Fibroblast of lung (primary cell): Measurements from ENCODE around the gene MCRIP2. TPM values are rescaled to one million over a fixed set of nuclear protein-coding genes. Genes with fewer than 3 reads are reported as not detected.

Experiments
- DNase-seq, 2 donors: peaks; one replicate each; pipeline versions ENCODE4 v3.0.0 to v3.0.0-alpha.2; 2010; ENCODE audit warnings: low read depth in 2 of 2
- H2AFZ ChIP-seq: 2 replicates; pipeline ENCODE4 v1.5.1; 2012; ENCODE audit warnings: low read length, control low read depth, inconsistent platforms
- H3K27ac ChIP-seq: 2 replicates; pipeline ENCODE4 v1.5.1; 2011; ENCODE audit warnings: low read length, control low read depth; ENCODE audit not compliant: insufficient read depth
- H3K27me3 ChIP-seq: 2 replicates; pipeline ENCODE4 v1.5.1; 2011; ENCODE audit warnings: mild to moderate bottlenecking, low read length; ENCODE audit not compliant: control insufficient read depth, insufficient read depth
- H3K36me3 ChIP-seq: 2 replicates; pipeline ENCODE4 v1.5.1; 2011; ENCODE audit warnings: low read length; ENCODE audit not compliant: control insufficient read depth, insufficient read depth
- H3K4me1 ChIP-seq: 2 replicates; pipeline ENCODE4 v1.5.1; 2011; ENCODE audit warnings: low read length; ENCODE audit not compliant: control insufficient read depth, insufficient read depth; ENCODE audit errors: extremely low read depth
- H3K4me2 ChIP-seq: 2 replicates; pipeline ENCODE4 v1.5.1; 2011; ENCODE audit warnings: low read length, control low read depth; ENCODE audit not compliant: insufficient read depth; ENCODE audit errors: extremely low read depth
- H3K4me3 ChIP-seq, 4 experiments: fragments of 200-600 bp in 1 of 4; sonication (generic) in 1 of 4; replicated peaks in 1 of 4; 2 replicates each; pipeline ENCODE4 v1.5.1; 2011 to 2016; ENCODE audit warnings: low read length in 4 of 4, low read depth in 3 of 4, mild to moderate bottlenecking in 3 of 4, control low read depth in 2 of 4, inconsistent platforms in 1 of 4, mixed read lengths in 1 of 4; ENCODE audit not compliant: insufficient read depth in 1 of 4; ENCODE audit errors: control extremely low read depth in 1 of 4
- H3K79me2 ChIP-seq: 2 replicates; pipeline ENCODE4 v1.5.1; 2012; ENCODE audit warnings: mild to moderate bottlenecking, low read length, inconsistent platforms; ENCODE audit not compliant: control insufficient read depth, insufficient read depth
- H3K9ac ChIP-seq: 2 replicates; pipeline ENCODE4 v1.5.1; 2011; ENCODE audit warnings: mild to moderate bottlenecking, low read length, control low read depth; ENCODE audit not compliant: insufficient read depth
- H3K9me3 ChIP-seq: 2 replicates; pipeline ENCODE4 v1.5.1; 2012; ENCODE audit warnings: low read depth, low read length; ENCODE audit not compliant: control insufficient read depth, insufficient read depth
- H4K20me1 ChIP-seq: 2 replicates; pipeline ENCODE4 v1.5.1; 2011; ENCODE audit warnings: low read length; ENCODE audit not compliant: control insufficient read depth, insufficient read depth; ENCODE audit errors: extremely low read depth
- CTCF ChIP-seq, 2 donors: IDR thresholded peaks in 1 of 2; conservative IDR thresholded peaks in 1 of 2; 1 replicate in 1 of 2; 2 replicates in 1 of 2; pipeline ENCODE4 v1.5.1; 2011 to 2012; ENCODE audit warnings: low read length in 2 of 2, control low read depth in 1 of 2, inconsistent platforms in 1 of 2, low read depth in 1 of 2, mild to moderate bottlenecking in 1 of 2
- EZH2 ChIP-seq: IDR thresholded peaks from 2 replicates; pipeline ENCODE4 v1.5.1; 2012; ENCODE audit warnings: low read length, control low read depth, mild to moderate bottlenecking; ENCODE audit errors: missing control alignments
- polyA plus RNA-seq, 2 donors: library from polyadenylated mRNA; depleted of rRNA in 1 of 2; stranded (reverse) in 1 of 2; unstranded in 1 of 2; fragments of >200 nt; gene quantifications; 2 replicates each; pipeline ENCODE4 v1.2.1, GENCODE V29; 2011 to 2012; ENCODE audit warnings: missing spikeins in 1 of 2
- total RNA-seq: library from RNA; depleted of rRNA; stranded (reverse); fragments of >200 nt; gene quantifications from 2 replicates; pipeline ENCODE4 v1.2.1, GENCODE V29; 2014

Gene MCRIP2
- total and polyA plus RNA-seq, 2 donors (not counting 1 experiment from before 2014, with no cell fraction given), result 2.8 to 18.0 TPM

DNA sequence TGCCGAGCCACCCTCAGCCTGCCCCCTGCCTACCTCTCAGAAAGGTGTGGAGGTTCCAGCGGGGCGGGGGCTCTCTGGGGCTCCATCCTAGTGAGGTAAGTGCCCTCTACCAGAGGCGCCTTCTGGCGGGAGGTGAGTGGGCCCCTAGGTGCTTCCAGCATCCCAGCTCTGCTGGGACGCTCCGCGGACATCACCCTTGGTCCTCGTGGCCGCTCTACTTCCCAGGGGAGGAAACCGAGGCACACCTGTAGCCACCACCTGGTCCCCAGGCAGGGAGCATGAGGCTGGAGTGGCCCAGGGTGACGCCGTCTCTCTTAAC, 1.4 kb downstream of the MCRIP2 start:
- DNase-seq, result no peak
- H3K27ac ChIP-seq, result no peak overlapping the region
- peak overlapping the region; percentile 80 for H3K4me2 ChIP-seq

GRCh38 chr16:644556-644955, 2.9 kb downstream of the MCRIP2 start:
- Histone ChIP-seq H3K79me2 (peaks cover 6% of the 10 kb centered on the region), H3K27ac (no peak overlapping the region), H3K4me3 (no peak overlapping the region), H2AFZ (no peak overlapping the region), H4K20me1 (no peaks in the 10 kb centered on the region), H3K4me1 (peaks cover 10% of the 10 kb centered on the region), H3K4me2 (no peak overlapping the region), H3K9ac (no peak overlapping the region), H3K9me3 (no peaks in the 10 kb centered on the region), H3K27me3 (no peaks in the 10 kb centered on the region), H3K36me3 (no peaks in the 10 kb centered on the region)
- no peak for TF ChIP-seq EZH2
- no peak for TF ChIP-seq CTCF (conservative IDR thresholded peaks at IDR 0.05 in 1 of 2, IDR thresholded peaks at IDR 0.05 in 1 of 2; ENCODE audit: low read depth in 1 of 2, low read length in 2 of 2)
- no peak for DNase-seq

More for the DNA sequence above, 1.4 kb downstream of the MCRIP2 start:
- Histone ChIP-seq H3K4me1 (peaks cover 6% of the 10 kb centered on the region), H3K9ac (no peak overlapping the region), H3K79me2 (no peaks in the 10 kb centered on the region), H2AFZ (no peak overlapping the region), H3K27me3 (no peaks in the 10 kb centered on the region), H4K20me1 (no peaks in the 10 kb centered on the region), H3K4me3 (peak overlapping the region in 2 of 4 experiments; percentile 71 to 79), H3K9me3 (no peaks in the 10 kb centered on the region), H3K36me3 (no peaks in the 10 kb centered on the region)
- TF ChIP-seq CTCF (conservative IDR thresholded peaks at IDR 0.05 in 1 of 2, IDR thresholded peaks at IDR 0.05 in 1 of 2; ENCODE audit: low read depth in 1 of 2, low read length in 2 of 2) (no peak), EZH2 (no peak)

DNA sequence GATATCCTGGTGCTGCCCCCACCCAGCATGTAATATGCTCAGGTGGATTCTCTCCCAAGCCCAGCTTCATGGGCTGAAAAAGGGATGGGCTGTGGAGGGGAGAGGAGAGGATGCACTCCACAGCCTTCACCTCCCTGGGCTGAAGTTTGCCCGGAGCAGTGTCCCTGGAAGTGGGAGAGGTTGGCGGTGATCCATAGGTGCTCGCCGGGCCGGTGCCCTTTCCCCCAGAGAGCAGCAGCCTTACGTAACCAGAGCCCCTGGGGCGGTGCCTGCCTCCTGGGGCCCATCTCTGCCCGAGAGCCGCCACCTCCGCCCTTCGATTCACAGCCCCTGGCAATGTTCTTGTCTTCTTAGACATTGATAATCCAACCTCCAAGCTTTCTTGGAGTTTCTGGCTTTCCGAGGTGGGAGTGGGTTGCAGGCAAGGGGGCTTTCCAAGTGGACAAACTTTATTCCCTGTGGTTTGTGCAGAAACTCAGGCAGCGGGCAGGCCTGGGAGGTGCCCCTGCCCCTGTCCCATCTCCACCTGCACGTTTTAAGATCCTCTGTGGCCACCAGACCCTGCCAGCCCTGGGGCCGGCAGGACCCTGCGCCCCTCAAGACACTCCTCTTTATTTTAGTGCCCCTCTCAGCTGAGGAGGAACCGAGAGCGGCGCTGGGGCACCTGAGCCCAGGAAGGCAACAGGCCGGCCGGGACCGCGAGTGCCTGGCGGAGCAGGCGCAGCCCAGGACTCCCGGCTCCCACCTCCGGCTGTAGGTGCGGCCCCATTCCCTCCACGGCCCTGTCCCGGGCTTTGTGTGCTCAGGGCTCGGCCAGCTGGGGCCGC, 4.4 kb downstream of the MCRIP2 start:
- no peak overlapping the region for H3K27ac ChIP-seq
- TF ChIP-seq EZH2, result no peak
- TF ChIP-seq CTCF (conservative IDR thresholded peaks at IDR 0.05 in 1 of 2, IDR thresholded peaks at IDR 0.05 in 1 of 2; ENCODE audit: low read depth in 1 of 2, low read length in 2 of 2), result no peak
- no peak overlapping the region for H2AFZ ChIP-seq
- no peak overlapping the region for H3K9ac ChIP-seq
- no peak overlapping the region for H3K4me3 ChIP-seq
- no peaks in the 10 kb centered on the region for H3K9me3 ChIP-seq
- no peaks in the 10 kb centered on the region for H3K27me3 ChIP-seq
- H3K79me2 ChIP-seq, result peaks cover 6% of the 10 kb centered on the region
- H4K20me1 ChIP-seq, result no peaks in the 10 kb centered on the region
- H3K36me3 ChIP-seq, result no peaks in the 10 kb centered on the region
- no peak overlapping the region for H3K4me2 ChIP-seq
- DNase-seq, result no peak
- H3K4me1 ChIP-seq, result peaks cover 13% of the 10 kb centered on the region
